NCI-H510A (cell line): ENCODE results near the gene LATS1.
"Not testable (repeated sequence)": the region's sequence is repeated elsewhere in the genome, so short reads cannot be mapped to it uniquely, and the experiment has no call there.

Experiments
- DNase-seq: peaks from one replicate; lab custom pipeline; 2025; lab: John Stamatoyannopoulos, UW

The LATS1 gene

DNA sequence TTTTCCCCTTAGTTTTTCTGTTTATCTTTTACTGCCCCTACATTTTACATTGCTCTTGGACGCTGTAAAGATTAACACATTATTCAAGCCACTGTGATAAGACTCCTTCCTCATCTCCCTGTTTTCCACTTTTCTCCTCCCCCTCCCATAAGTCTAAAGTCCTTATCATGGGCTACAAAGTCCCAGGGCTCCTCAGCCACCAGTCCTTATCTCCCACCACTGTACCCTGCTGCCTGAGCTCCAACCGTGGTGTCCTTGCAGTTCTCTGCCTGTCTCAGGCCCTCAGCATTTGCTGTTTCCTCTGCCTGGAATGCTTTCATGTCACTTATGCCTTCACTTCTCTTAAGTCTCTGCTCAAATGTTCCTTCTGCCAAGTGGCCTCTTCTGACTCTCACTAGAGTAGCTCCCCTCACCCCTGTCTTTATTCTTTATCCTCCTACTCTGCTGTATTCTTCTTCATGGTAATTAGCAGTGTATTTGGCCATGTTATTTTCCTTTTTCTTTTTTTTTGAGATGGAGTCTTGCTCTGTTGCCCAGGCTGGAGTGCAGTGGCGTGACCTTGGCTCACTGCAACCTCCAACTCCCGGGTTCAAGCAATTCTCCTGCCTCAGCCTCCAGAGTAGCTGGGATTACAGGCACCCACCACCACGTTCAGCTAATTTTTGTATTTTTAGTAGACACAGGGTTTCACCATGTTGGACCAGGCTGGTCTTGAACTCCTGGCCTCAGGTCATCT lies 10.8 kb upstream of the LATS1 start:
- no peak for DNase-seq

- no peak for DNase-seq
These were observed 10.0 kb upstream of the LATS1 start for GRCh38 chr6:149727793-149728498.

DNA sequence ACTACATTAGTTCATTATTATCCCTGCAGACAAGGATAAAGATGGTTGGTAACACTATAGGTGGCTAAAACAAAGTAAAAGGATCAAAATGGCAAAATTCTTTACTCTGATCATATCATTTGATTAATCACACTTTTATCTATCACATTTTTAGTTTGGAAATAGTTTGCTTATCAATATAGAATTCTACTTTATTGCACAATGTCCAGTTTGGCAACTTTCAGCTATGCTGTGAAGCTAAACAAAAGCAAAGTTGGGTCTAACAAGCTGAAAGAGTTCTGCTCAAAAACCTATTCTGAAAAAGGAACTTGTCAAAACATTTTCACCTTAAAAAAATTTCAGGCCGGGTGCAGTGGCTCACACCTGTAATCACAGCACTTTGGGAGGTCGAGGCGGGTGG lies 7.9 kb upstream of the LATS1 start:
- DNase-seq, result no peak

GRCh38 chr6:149723771-149724417 lies 6.0 kb upstream of the LATS1 start:
- DNase-seq, result no peak

DNA sequence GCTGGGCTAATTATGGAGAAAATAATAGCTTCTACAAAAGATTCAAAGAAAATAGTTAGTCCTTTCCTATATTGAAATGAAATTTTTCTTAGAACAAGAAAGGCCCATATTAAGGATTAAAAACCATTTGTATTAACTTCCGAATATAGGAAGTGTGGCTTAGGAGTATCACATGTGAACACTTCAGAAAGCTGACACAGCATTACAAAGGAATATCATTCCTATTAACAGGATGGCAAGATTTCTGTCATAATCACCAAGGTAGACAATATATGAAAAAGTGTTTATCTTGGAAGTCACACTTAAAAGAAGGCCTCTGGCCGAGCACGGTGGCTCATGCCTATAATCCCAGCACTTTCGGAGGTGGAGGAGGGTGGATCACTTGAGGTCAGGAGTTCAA lies 5.4 kb upstream of the LATS1 start:
- no peak for DNase-seq

DNA sequence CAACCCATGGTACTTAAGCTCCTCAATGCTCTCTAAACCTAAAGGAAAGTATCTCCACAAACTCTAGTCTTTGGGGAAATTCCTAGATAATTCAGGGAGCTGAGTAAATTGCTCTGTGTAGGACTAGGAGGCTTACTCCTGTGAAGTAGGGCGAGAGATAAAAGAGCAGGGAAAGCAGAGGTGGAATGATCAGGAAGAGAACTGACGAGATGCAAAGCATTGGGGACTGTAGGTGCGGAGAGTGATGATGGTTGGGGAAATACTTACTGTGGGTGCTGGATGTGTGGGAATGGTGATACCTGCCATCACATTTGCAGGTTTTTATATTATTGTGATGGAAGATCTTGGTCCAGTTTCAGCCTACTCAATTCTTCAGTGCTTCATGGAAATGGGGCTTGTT lies 1.6 kb upstream of the LATS1 start:
- DNase-seq, result no peak

DNA sequence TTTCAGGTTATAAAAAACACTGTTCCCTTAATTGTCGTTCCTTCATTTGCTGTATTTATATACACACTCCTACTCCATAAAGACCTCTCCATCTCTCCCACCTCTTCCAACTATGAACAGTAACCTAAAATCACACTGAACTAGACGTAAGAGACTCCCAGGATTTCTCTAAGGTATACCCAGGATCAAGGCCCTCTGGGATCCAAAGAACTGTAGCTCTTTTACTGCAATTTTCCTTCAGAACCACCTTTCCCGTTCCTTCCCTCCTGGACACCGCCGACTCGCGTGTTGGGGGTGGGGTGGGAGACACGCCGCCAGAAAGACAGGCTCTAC lies 680 bp downstream of the LATS1 start:
- DNase-seq, result no peak

GRCh38 chr6:149716181-149716963 lies 1.5 kb downstream of the LATS1 start:
- no peak for DNase-seq

GRCh38 chr6:149714442-149714841 lies 3.5 kb downstream of the LATS1 start:
- no peak for DNase-seq

DNA sequence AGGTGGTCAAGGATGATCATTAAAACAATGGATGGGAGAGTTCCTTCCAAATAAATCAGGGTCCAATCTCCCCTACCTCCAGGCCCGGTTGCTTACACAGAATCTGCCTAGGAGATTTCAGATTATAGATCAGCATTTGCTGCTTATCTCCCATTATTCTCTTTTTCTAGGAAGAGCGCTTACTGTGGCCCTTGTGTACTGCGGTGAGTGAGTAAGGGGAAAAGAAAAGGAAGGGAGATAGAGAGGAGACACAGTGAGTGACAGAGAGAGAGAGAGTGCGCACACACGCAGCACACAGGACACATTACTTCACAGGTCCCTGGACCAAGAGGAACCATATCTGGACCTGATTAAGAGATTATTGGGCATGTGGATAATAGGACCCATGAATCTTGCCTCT lies 6.2 kb downstream of the LATS1 start:
- DNase-seq, result no peak

DNA sequence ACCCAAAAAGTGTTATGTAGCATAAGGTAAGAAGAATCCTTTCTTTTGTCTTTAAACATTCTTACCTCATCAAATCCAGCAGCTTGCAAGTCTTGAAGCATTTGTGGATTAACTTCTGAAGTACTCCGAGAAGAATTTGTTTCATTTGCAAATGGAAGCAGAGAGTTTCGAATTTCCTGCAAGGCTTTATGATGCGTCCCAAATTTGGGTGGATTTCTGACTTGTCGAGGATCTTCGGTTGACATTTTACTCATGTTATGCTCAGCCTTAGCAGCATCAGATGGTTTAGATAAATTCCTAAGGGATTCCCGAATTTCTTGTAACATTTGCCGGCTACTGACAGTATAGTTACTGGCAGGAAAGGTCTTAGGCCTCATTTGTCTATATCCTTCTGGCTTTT lies 16.2 kb downstream of the LATS1 start:
- DNase-seq, result no peak

GRCh38 chr6:149699150-149699549 lies 18.8 kb downstream of the LATS1 start:
- no peak for DNase-seq

DNA sequence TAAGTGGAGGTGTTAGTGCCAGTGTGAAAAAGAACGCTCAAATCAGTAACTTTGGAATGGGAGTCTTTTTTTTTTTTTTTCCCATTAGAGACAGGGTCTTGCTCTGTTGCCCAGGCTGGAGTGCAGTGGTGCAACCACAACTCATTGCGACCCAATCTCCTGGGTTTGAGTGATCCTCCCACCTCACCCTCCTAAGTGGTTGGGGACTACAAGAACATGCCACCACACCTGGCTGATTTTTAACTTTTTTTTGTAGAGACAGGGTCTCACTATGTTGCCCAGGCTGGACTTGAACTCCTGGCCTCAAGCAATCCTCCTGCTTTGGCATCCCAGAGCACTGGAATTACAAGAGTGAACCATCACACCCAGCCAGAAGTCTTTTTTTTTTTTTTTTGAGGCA lies 19.7 kb downstream of the LATS1 start:
- no peak for DNase-seq

DNA sequence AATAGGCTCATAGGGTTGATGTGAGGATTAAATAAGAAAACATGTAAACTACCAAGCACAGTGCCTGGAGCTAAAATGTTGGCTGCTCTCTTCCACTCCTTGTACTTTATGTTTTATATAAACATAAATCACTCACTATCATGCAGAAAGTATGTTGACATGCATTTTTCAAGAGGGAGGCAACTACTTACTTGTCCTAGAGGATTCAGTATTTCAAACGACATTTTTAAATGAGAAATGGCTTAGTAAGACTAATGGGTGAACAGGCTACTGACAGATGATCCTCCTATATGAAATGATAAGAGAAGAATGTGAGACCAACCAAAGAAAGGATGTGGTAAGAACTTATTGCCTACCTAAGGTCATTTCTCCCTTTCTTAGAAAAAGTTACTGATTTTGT lies 21.0 kb downstream of the LATS1 start:
- no peak for DNase-seq

- DNase-seq, result no peak
These were observed 23.0 kb downstream of the LATS1 start for GRCh38 chr6:149694921-149695320.

GRCh38 chr6:149691201-149691600 lies 26.7 kb downstream of the LATS1 start:
- DNase-seq, result no peak

DNA sequence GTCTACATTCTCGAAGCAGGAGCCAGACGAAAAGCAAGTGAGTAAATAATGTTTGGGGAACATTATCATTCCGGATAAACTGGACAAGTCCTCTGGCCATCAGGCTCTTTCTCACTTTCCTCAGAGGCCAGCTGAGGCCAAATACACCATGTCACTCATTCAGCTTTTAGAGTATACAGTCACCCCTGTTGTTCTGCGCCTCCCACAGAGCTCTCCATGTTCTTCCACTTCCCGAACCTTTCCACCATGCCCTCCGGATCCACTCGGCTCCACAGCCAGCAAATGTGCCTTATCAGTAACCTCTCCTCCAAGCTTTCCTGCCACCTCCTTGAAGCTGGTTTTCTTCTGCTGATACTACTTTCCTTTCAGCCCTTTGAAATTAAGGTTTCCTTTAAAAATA lies 31.7 kb downstream of the LATS1 start:
- DNase-seq, result no peak

DNA sequence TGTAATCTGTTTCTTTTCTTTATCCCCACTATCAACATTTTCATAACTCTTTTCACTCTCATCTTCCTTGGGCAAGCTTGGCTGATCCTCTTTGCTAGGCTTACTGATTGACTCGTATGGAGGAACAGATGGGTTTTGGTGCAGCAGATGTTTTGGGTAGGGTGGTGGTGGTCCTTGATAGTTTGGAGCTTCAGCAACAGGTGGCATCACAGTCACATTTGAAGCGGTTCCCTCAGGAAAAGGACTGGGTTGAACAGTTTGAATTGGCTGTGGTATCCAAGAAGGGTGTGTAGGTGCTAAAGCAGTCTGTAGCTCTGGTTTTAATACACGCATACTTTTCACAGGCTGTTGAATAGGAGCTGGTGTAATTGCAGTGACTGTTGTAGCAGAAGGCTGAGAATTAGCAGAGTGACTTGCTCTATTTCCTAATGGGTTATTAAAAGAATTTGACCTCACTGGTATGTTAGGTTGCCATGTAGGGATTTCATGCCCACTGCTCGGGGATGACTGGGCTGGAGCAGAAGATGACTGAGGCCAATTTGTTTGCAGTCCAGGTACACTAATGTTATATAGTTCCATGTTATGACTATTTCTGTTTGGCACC lies 34.5 kb downstream of the LATS1 start:
- no peak for DNase-seq

GRCh38 chr6:149681845-149682244 lies 36.1 kb downstream of the LATS1 start:
- DNase-seq, result not testable (repeated sequence)

DNA sequence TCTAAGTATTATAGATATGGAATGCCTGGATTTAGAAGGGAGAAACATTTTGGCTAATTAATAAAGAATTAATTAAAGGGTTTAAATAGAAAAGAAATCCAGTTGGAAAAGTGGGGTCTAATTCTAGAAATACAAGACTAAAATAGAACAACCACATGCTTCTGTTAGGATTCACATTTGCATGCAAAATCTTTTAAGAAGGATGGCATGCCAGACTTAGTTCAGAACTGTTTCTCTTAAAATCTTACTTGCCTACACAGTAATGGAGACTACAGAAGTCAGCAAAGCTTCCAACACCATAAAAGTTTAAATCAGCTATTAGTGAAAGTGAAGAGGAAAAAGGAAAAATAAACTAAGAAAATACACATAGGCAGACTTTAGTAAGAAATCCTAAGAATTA lies 36.7 kb downstream of the LATS1 start:
- no peak for DNase-seq

DNA sequence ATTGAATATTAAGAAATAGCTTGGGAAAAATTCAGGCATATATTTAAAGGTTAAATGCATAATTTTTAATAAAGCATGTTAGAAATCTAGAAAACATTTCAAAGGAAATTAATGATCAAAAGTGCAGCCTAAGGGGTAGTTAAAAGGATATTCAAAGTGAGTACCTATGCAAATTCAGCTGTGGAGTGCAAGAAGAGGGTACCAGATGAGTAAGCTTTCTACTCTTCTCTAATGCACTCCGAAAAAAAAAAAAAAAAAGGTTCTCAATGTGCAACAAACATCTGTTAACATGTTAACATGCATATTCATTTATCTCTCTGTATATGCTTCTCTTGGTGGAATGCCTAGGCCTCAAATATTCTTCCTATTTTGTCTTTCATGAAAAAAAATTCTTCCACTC lies 37.4 kb downstream of the LATS1 start:
- no peak for DNase-seq

- not testable (repeated sequence) for DNase-seq
These were observed 45.6 kb downstream of the LATS1 start for GRCh38 chr6:149672265-149672664.
